Ishikawa (cell line): Measurements from ENCODE around the gene SEMA3E.

Experiments
- CEBPB ChIP-seq: IDR thresholded peaks from 2 replicates; pipeline ENCODE4 v1.6.1; 2012
- CREB1 ChIP-seq: IDR thresholded peaks from 2 replicates; pipeline ENCODE4 v1.6.1; 2012; ENCODE audit warnings: low read depth
- EGR1 ChIP-seq: IDR thresholded peaks from 2 replicates; pipeline ENCODE4 v1.6.1; 2012
- EP300 ChIP-seq: IDR thresholded peaks from 2 replicates; pipeline ENCODE4 v1.6.1; 2012; ENCODE audit warnings: borderline replicate concordance
- FOXM1 ChIP-seq: IDR thresholded peaks from 2 replicates; pipeline ENCODE4 v1.6.1; 2012; ENCODE audit warnings: low read depth, borderline replicate concordance
- NFIC ChIP-seq: IDR thresholded peaks from 2 replicates; pipeline ENCODE4 v1.6.1; 2012
- RAD21 ChIP-seq: IDR thresholded peaks from 2 replicates; pipeline ENCODE4 v1.6.1; 2012; ENCODE audit warnings: low read depth
- TAF1 ChIP-seq: IDR thresholded peaks from 2 replicates; pipeline ENCODE4 v1.6.1; 2012; ENCODE audit warnings: low read depth, mild to moderate bottlenecking
- TCF12 ChIP-seq: IDR thresholded peaks from 2 replicates; pipeline ENCODE4 v1.6.1; 2012; ENCODE audit warnings: low read depth
- TEAD4 ChIP-seq: IDR thresholded peaks from 2 replicates; pipeline ENCODE4 v1.6.1; 2012
- YY1 ChIP-seq: IDR thresholded peaks from 2 replicates; pipeline ENCODE4 v1.6.1; 2012; ENCODE audit warnings: low read depth
- ZBTB7A ChIP-seq: IDR thresholded peaks from 2 replicates; pipeline ENCODE4 v1.6.1; 2012; ENCODE audit warnings: low read depth
- TF ChIP-seq, protein P1 (sequence below): IDR thresholded peaks from 2 replicates; pipeline ENCODE4 v1.6.1; 2012
- TF ChIP-seq, protein P2 (sequence below): IDR thresholded peaks from 2 replicates; pipeline ENCODE4 v1.6.1; 2012
- TF ChIP-seq, protein P3 (sequence below): IDR thresholded peaks from 2 replicates; pipeline ENCODE4 v1.6.1; 2012; ENCODE audit warnings: low read depth, mild to moderate bottlenecking

Gene SEMA3E

DNA sequence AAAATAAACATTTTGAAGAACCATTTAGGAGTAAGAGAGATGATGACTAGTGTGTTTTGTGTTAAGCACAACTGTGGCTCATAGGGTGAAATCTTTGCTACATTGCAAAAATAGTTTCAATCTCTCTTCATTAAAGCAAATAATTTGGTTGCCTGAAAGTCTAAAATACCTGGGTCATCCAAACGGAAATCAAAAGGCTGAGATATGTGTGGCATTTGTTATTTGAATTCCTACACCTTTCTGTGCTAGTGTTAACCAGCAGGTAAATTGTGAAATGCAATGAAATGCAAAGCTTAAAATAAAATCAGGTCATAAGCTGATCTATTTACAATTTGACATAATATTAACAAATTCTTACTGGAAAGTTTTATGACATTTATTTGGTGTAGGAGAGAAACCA, 40.9 kb upstream of the SEMA3E start:
- TF ChIP-seq TAF1 (no peak), CEBPB (no peak), RAD21 (no peak), YY1 (no peak), TEAD4 (peak; percentile 88), CREB1 (no peak), EP300 (peak; percentile 64; the same call in 1 of the 2 replicates), TCF12 (no peak), ZBTB7A (no peak), EGR1 (no peak)
- TF ChIP-seq, protein P1, sequence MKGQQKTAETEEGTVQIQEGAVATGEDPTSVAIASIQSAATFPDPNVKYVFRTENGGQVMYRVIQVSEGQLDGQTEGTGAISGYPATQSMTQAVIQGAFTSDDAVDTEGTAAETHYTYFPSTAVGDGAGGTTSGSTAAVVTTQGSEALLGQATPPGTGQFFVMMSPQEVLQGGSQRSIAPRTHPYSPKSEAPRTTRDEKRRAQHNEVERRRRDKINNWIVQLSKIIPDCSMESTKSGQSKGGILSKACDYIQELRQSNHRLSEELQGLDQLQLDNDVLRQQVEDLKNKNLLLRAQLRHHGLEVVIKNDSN: no peak
- TF ChIP-seq, protein P2, sequence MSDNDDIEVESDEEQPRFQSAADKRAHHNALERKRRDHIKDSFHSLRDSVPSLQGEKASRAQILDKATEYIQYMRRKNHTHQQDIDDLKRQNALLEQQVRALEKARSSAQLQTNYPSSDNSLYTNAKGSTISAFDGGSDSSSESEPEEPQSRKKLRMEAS: no peak

GRCh38 chr7:83686416-83686815, 37.5 kb upstream of the SEMA3E start:
- TF ChIP-seq FOXM1 (no peak), NFIC (no peak), ZBTB7A (no peak), EP300 (no peak), TCF12 (no peak), EGR1 (no peak), TAF1 (no peak), YY1 (no peak), TEAD4 (no peak)
- TF ChIP-seq, protein P1: no peak
- TF ChIP-seq, protein P3, sequence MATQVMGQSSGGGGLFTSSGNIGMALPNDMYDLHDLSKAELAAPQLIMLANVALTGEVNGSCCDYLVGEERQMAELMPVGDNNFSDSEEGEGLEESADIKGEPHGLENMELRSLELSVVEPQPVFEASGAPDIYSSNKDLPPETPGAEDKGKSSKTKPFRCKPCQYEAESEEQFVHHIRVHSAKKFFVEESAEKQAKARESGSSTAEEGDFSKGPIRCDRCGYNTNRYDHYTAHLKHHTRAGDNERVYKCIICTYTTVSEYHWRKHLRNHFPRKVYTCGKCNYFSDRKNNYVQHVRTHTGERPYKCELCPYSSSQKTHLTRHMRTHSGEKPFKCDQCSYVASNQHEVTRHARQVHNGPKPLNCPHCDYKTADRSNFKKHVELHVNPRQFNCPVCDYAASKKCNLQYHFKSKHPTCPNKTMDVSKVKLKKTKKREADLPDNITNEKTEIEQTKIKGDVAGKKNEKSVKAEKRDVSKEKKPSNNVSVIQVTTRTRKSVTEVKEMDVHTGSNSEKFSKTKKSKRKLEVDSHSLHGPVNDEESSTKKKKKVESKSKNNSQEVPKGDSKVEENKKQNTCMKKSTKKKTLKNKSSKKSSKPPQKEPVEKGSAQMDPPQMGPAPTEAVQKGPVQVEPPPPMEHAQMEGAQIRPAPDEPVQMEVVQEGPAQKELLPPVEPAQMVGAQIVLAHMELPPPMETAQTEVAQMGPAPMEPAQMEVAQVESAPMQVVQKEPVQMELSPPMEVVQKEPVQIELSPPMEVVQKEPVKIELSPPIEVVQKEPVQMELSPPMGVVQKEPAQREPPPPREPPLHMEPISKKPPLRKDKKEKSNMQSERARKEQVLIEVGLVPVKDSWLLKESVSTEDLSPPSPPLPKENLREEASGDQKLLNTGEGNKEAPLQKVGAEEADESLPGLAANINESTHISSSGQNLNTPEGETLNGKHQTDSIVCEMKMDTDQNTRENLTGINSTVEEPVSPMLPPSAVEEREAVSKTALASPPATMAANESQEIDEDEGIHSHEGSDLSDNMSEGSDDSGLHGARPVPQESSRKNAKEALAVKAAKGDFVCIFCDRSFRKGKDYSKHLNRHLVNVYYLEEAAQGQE: no peak

- TF ChIP-seq EP300 (peak; percentile 95), TCF12 (peak; percentile 97), TEAD4 (peak; percentile 99), NFIC (peak; percentile 61), TAF1 (no peak), YY1 (peak; percentile 73), ZBTB7A (no peak), FOXM1 (peak; percentile 92), RAD21 (peak; percentile 34; the same call in 1 of the 2 replicates)
- TF ChIP-seq, protein P3: 0 out of 2 replicates have a peak, but pooled peaks have one; percentile 5
- TF ChIP-seq, protein P2: no peak; the same call in 1 of the 2 replicates
Measured at GRCh38 chr7:83684928-83685327, 36.0 kb upstream of the SEMA3E start.

GRCh38 chr7:83681200-83681778, 32.4 kb upstream of the SEMA3E start:
- no peak for TF ChIP-seq TAF1
- TF ChIP-seq CEBPB: no peak
- no peak for TF ChIP-seq YY1
- TF ChIP-seq, protein P1: no peak
- TF ChIP-seq, protein P3: no peak
- no peak for TF ChIP-seq NFIC
- no peak for TF ChIP-seq FOXM1
- TF ChIP-seq CREB1: no peak
- TF ChIP-seq ZBTB7A: no peak
- TF ChIP-seq EP300: no peak
- TF ChIP-seq, protein P2: no peak
- no peak for TF ChIP-seq TCF12
- no peak for TF ChIP-seq TEAD4
- TF ChIP-seq RAD21: no peak
